Measurements from ENCODE around the gene ANKS1A. TPM values are rescaled to one million over a fixed set of nuclear protein-coding genes. Genes with fewer than 3 reads are reported as not detected.

ANKS1A gene
- total RNA-seq, 1 donor = 7.2 TPM

- no peak overlapping the region for H3K4me3 ChIP-seq (ENCODE audit: insufficient read depth, low read length)
- no peak for TF ChIP-seq CTCF (IDR thresholded peaks at IDR 0.05; ENCODE audit: extremely low read depth, low read depth, low read length)
- H3K36me3 ChIP-seq (ENCODE audit: insufficient read depth, low read length) = peaks cover 15% of the 10 kb centered on the region
- H4K20me1 ChIP-seq (ENCODE audit: insufficient read depth, low read length) = no peaks in the 10 kb centered on the region
- H3K4me2 ChIP-seq (ENCODE audit: insufficient read depth, low read length) = no peak overlapping the region
- H3K4me1 ChIP-seq (ENCODE audit: insufficient read depth, low read length) = peaks cover 12% of the 10 kb centered on the region
- no peaks in the 10 kb centered on the region for H3K79me2 ChIP-seq (ENCODE audit: insufficient read depth, low read length)
- no peak for DNase-seq (ENCODE audit: insufficient read length, low spot score, missing footprints)
- H3K27me3 ChIP-seq (ENCODE audit: insufficient read depth, low read length) = no peaks in the 10 kb centered on the region
- no peaks in the 10 kb centered on the region for H3K9me3 ChIP-seq (ENCODE audit: low read depth, low read length)
- H2AFZ ChIP-seq (ENCODE audit: low read length) = no peak overlapping the region
- no peak overlapping the region for H3K27ac ChIP-seq (ENCODE audit: low read depth, low read length)
Observed at GRCh38 chr6:34984416-34984815, 95.4 kb downstream of the ANKS1A start.

DNA sequence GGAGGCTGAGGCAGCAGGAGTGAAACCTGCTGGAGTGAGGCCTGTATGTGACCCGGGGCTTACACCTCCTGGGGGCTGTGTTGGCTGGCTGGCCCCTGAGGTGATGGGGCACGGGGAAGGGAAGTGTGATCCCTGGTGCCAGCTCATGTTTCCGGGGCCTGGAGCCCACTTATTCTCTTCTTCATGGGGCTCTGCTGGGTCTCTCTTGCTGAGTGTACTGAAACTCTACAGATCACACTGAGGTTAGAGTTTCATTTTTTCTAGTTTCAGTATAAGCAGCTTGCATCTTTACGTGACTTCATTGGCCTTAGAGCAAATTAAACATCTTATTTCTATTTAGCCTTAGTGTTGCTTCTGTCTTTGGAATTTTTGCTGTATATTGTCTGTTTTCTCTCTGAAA, 96.2 kb downstream of the ANKS1A start:
- TF ChIP-seq CTCF (IDR thresholded peaks at IDR 0.05; ENCODE audit: extremely low read depth, low read depth, low read length) = no peak
- Histone ChIP-seq H3K4me2 (ENCODE audit: insufficient read depth, low read length) (no peak overlapping the region), H3K4me1 (ENCODE audit: insufficient read depth, low read length) (peaks cover 12% of the 10 kb centered on the region), H3K27ac (ENCODE audit: low read depth, low read length) (no peak overlapping the region), H3K9me3 (ENCODE audit: low read depth, low read length) (no peaks in the 10 kb centered on the region), H3K27me3 (ENCODE audit: insufficient read depth, low read length) (no peaks in the 10 kb centered on the region), H4K20me1 (ENCODE audit: insufficient read depth, low read length) (no peaks in the 10 kb centered on the region), H3K4me3 (ENCODE audit: insufficient read depth, low read length) (no peak overlapping the region), H3K79me2 (ENCODE audit: insufficient read depth, low read length) (no peaks in the 10 kb centered on the region), H2AFZ (ENCODE audit: low read length) (no peak overlapping the region), H3K36me3 (ENCODE audit: insufficient read depth, low read length) (peaks cover 18% of the 10 kb centered on the region)
- DNase-seq (ENCODE audit: insufficient read length, low spot score, missing footprints) = no peak

GRCh38 chr6:34986845-34987246, 97.8 kb downstream of the ANKS1A start:
- H4K20me1 ChIP-seq (ENCODE audit: insufficient read depth, low read length) = no peaks in the 10 kb centered on the region
- no peak overlapping the region for H3K4me3 ChIP-seq (ENCODE audit: insufficient read depth, low read length)
- H3K9me3 ChIP-seq (ENCODE audit: low read depth, low read length) = no peaks in the 10 kb centered on the region
- H3K79me2 ChIP-seq (ENCODE audit: insufficient read depth, low read length) = no peaks in the 10 kb centered on the region
- no peak overlapping the region for H3K4me2 ChIP-seq (ENCODE audit: insufficient read depth, low read length)
- peak; percentile 87 for DNase-seq (ENCODE audit: insufficient read length, low spot score, missing footprints)
- no peak overlapping the region for H3K27ac ChIP-seq (ENCODE audit: low read depth, low read length)
- H3K27me3 ChIP-seq (ENCODE audit: insufficient read depth, low read length) = no peaks in the 10 kb centered on the region
- peak; percentile 83 for TF ChIP-seq CTCF (IDR thresholded peaks at IDR 0.05; ENCODE audit: extremely low read depth, low read depth, low read length)
- H2AFZ ChIP-seq (ENCODE audit: low read length) = no peak overlapping the region
- H3K36me3 ChIP-seq (ENCODE audit: insufficient read depth, low read length) = peaks cover 19% of the 10 kb centered on the region
- peaks cover 17% of the 10 kb centered on the region for H3K4me1 ChIP-seq (ENCODE audit: insufficient read depth, low read length)

DNA sequence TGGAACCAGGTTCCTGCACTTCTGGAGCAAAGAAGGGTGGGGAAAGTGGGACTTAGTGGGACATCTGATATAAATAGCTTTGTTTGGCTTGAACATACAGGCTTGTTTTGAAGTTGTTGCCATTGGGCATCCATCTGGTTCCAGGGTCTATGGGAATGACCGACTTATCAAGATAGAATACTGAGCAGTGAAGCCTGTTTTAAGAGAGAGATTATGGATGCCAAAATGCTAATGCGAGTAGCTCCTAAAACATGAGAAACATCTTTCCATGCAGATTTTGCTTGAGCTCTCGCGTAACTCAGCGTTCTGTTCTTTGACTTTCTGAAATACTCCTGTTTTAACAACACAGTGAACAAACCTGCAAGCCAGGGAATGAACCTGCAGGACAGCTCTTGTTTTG, 98.5 kb downstream of the ANKS1A start:
- Histone ChIP-seq H3K4me1 (ENCODE audit: insufficient read depth, low read length) (peaks cover 11% of the 10 kb centered on the region), H3K27ac (ENCODE audit: low read depth, low read length) (no peak overlapping the region), H3K9me3 (ENCODE audit: low read depth, low read length) (no peaks in the 10 kb centered on the region), H4K20me1 (ENCODE audit: insufficient read depth, low read length) (no peaks in the 10 kb centered on the region), H3K79me2 (ENCODE audit: insufficient read depth, low read length) (no peaks in the 10 kb centered on the region), H3K27me3 (ENCODE audit: insufficient read depth, low read length) (no peaks in the 10 kb centered on the region), H3K36me3 (ENCODE audit: insufficient read depth, low read length) (peaks cover 24% of the 10 kb centered on the region), H2AFZ (ENCODE audit: low read length) (no peak overlapping the region), H3K4me2 (ENCODE audit: insufficient read depth, low read length) (no peak overlapping the region), H3K4me3 (ENCODE audit: insufficient read depth, low read length) (no peak overlapping the region)
- DNase-seq (ENCODE audit: insufficient read length, low spot score, missing footprints) = no peak
- TF ChIP-seq CTCF (IDR thresholded peaks at IDR 0.05; ENCODE audit: extremely low read depth, low read depth, low read length) = no peak

Measured in osteoblast (primary cell).